Esophagus muscularis mucosa (tissue), 4 donors: ENCODE results near the gene DNAH6.

Experiments
- CTCF ChIP-seq, 3 experiments: fragments of 200-600 bp in 2 of 3; fragments of 450-650 bp in 1 of 3; sonication (generic) in 2 of 3; IDR thresholded peaks; one replicate each; pipeline ENCODE4 v1.5.1; 2017 to 2019; ENCODE audit warnings: antibody characterized with exemption in 3 of 3, mild to moderate bottlenecking in 2 of 3, moderate library complexity in 1 of 3
- EP300 ChIP-seq: sonication (generic); formaldehyde crosslinking; IDR thresholded peaks from one replicate; pipeline ENCODE4 v1.6.1; 2017; ENCODE audit warnings: antibody characterized with exemption
- POLR2A ChIP-seq: fragments of 450-650 bp; IDR thresholded peaks from one replicate; pipeline ENCODE4 v1.6.1; 2017; ENCODE audit warnings: antibody characterized with exemption, moderate library complexity, mild to moderate bottlenecking, low read depth
- POLR2AphosphoS5 ChIP-seq, 2 donors: sonication (generic); formaldehyde crosslinking; IDR thresholded peaks; one replicate each; pipeline ENCODE4 v1.6.1; 2017; ENCODE audit warnings: antibody characterized with exemption in 2 of 2

GRCh38 chr2:84646514-84646913 is 130.2 kb downstream of the DNAH6 start:
- TF ChIP-seq CTCF (IDR thresholded peaks at IDR 0.05): no peak
- no peak for TF ChIP-seq POLR2A
- TF ChIP-seq POLR2AphosphoS5 (IDR thresholded peaks at IDR 0.05): no peak
- no peak for TF ChIP-seq EP300
